HCT116 (cell line): Measurements from ENCODE around the gene ZBTB38. TPM values are rescaled to one million over a fixed set of nuclear protein-coding genes. Genes with fewer than 3 reads are reported as not detected.

Experiments used
- ATAC-seq: fragments of 200-7000 bp; cut with Tn5 transposase; 2 replicates; pipeline ENCODE4 v1.9.1; 2020; ENCODE audit warnings: mild to moderate bottlenecking, moderate library complexity
- BruUV-seq: library from RNA; stranded (reverse); fragments of 400-500 nt; replicated peaks from 2 replicates; lab custom pipeline; 2021; lab: Mats Ljungman, UMichigan
- CTCF ChIA-PET: fragments of 300-600 bp; sonication (Branson Sonifier 250); formaldehyde crosslinking; loops from one replicate; lab custom pipeline; 2021; ENCODE audit warnings: antibody characterized with exemption; lab: Charles Lee
- POLR2A ChIA-PET: fragments of 300-600, 350-600 bp; sonication (Branson Sonifier 250); formaldehyde crosslinking; loops from one replicate; lab custom pipeline; 2021; ENCODE audit warnings: antibody characterized with exemption; lab: Charles Lee
- RAD21 ChIA-PET, 2 experiments: fragments of 300-600 bp; sonication (Branson Sonifier 250); formaldehyde crosslinking; loops; one replicate each; lab custom pipeline; 2023; ENCODE audit warnings: low total read pairs in 2 of 2; ENCODE audit not compliant: uncharacterized antibody in 2 of 2, unreplicated experiment in 2 of 2, low non-redundant PET in 1 of 2; lab: Charles Lee
- DNase-seq: peaks from one replicate; pipeline ENCODE4 v3.0.0-alpha.2; 2010; ENCODE audit warnings: low read depth, low spot score
- H2AFZ ChIP-seq: fragments of 200-600 bp; shearing (Covaris generic), sonication (generic); 2 replicates; pipeline ENCODE4 v1.6.1; 2017; ENCODE audit warnings: low read depth, mixed run types, mixed read lengths, antibody characterized with exemption, low read length; ENCODE audit not compliant: poor library complexity, severe bottlenecking
- H3K27ac ChIP-seq: 2 replicates; pipeline ENCODE4 v1.5.1; 2012; ENCODE audit warnings: low read depth, low read length
- H3K27me3 ChIP-seq: fragments of 200-600 bp; sonication (generic); 2 replicates; pipeline ENCODE4 v1.6.1; 2016; ENCODE audit warnings: mixed run types, low read length, mixed read lengths; ENCODE audit not compliant: insufficient read depth
- H3K36me3 ChIP-seq, 2 experiments: fragments of 200-500 bp in 1 of 2; fragments of 200-600 bp in 1 of 2; sonication (Bioruptor generic) in 1 of 2; sonication (generic) in 1 of 2; 2 replicates each; pipeline versions ENCODE4 v1.5.1 to v1.6.1; 2014 to 2016; ENCODE audit warnings: low read length in 2 of 2, inconsistent platforms in 1 of 2, mixed read lengths in 1 of 2, mixed run types in 1 of 2; ENCODE audit not compliant: insufficient read depth in 2 of 2, control insufficient read depth in 1 of 2
- H3K4me1 ChIP-seq, 2 experiments: fragments of 200-600 bp in 1 of 2; sonication (generic) in 1 of 2; 2 replicates each; pipeline versions ENCODE4 v1.5.1 to v1.6.1; 2012 to 2017; ENCODE audit warnings: low read length in 2 of 2, inconsistent platforms in 1 of 2, mild to moderate bottlenecking in 1 of 2, mixed read lengths in 1 of 2, mixed run types in 1 of 2, moderate library complexity in 1 of 2; ENCODE audit not compliant: insufficient read depth in 2 of 2, control insufficient read depth in 1 of 2
- H3K4me2 ChIP-seq: fragments of 200-600 bp; sonication (generic); 2 replicates; pipeline ENCODE4 v1.6.1; 2017; ENCODE audit warnings: mixed run types, low read length, mixed read lengths
- H3K4me3 ChIP-seq, 2 experiments: fragments of 200-600 bp in 1 of 2; sonication (generic) in 1 of 2; replicated peaks in 1 of 2; 2 replicates each; pipeline ENCODE4 v1.5.1; 2011 to 2016; ENCODE audit warnings: low read length in 2 of 2, control low read depth in 1 of 2, low read depth in 1 of 2, mild to moderate bottlenecking in 1 of 2, mixed read lengths in 1 of 2, mixed run types in 1 of 2
- H3K79me2 ChIP-seq: fragments of 200-600 bp; sonication (generic); 2 replicates; pipeline ENCODE4 v1.6.1; 2017; ENCODE audit warnings: mild to moderate bottlenecking, mixed run types, low read length, moderate library complexity, mixed read lengths; ENCODE audit not compliant: insufficient read depth
- H3K9ac ChIP-seq: fragments of 200-600 bp; sonication (generic); 2 replicates; pipeline ENCODE4 v1.6.1; 2016; ENCODE audit warnings: low read length, mixed read lengths
- H3K9me2 ChIP-seq: fragments of 200-600 bp; sonication (generic), shearing (Covaris generic); 2 replicates; pipeline ENCODE4 v1.6.1; 2017; ENCODE audit warnings: mixed run types, mild to moderate bottlenecking, moderate library complexity; ENCODE audit not compliant: insufficient read depth
- H3K9me3 ChIP-seq, 2 experiments: fragments of 200-500 bp in 1 of 2; fragments of 200-600 bp in 1 of 2; sonication (Bioruptor generic) in 1 of 2; sonication (generic) in 1 of 2; 2 replicates each; pipeline ENCODE4 v1.6.1; 2014 to 2017; ENCODE audit warnings: low read length in 2 of 2, mixed read lengths in 2 of 2, inconsistent platforms in 1 of 2, low read depth in 1 of 2, mild to moderate bottlenecking in 1 of 2, mixed run types in 1 of 2, moderate library complexity in 1 of 2; ENCODE audit not compliant: control insufficient read depth in 1 of 2, insufficient read depth in 1 of 2
- H4K20me1 ChIP-seq: fragments of 200-600 bp; sonication (generic), shearing (Covaris generic); 2 replicates; pipeline ENCODE4 v1.6.1; 2017; ENCODE audit warnings: mixed run types, mild to moderate bottlenecking, moderate library complexity; ENCODE audit not compliant: insufficient read depth
- FOSL1 ChIP-seq: IDR thresholded peaks from 2 replicates; pipeline ENCODE4 v1.6.1; 2012; ENCODE audit warnings: low read depth
- POLR2A ChIP-seq: IDR thresholded peaks from 2 replicates; pipeline ENCODE4 v1.7.0; 2011; ENCODE audit warnings: borderline replicate concordance; ENCODE audit not compliant: insufficient read depth, insufficient read length; ENCODE audit errors: extremely low read depth
- POLR2AphosphoS5 ChIP-seq: IDR thresholded peaks from 2 replicates; pipeline ENCODE4 v1.6.1; 2011; ENCODE audit warnings: mild to moderate bottlenecking, low read depth, low read length, moderate library complexity
- RAD21 ChIP-seq: IDR thresholded peaks from 2 replicates; pipeline ENCODE4 v1.6.1; 2012; ENCODE audit warnings: low read depth, mild to moderate bottlenecking
- REST ChIP-seq: IDR thresholded peaks from 2 replicates; pipeline ENCODE4 v1.6.1; 2012; ENCODE audit warnings: low read depth
- SIN3A ChIP-seq: IDR thresholded peaks from 2 replicates; pipeline ENCODE4 v1.6.1; 2012; ENCODE audit warnings: low read depth
- SRF ChIP-seq: IDR thresholded peaks from 2 replicates; pipeline ENCODE4 v1.6.1; 2012; ENCODE audit warnings: low read depth
- TCF7L2 ChIP-seq: IDR thresholded peaks from 2 replicates; pipeline ENCODE4 v1.7.0; 2011; ENCODE audit warnings: borderline replicate concordance, inconsistent platforms; ENCODE audit not compliant: insufficient read depth, insufficient read length; ENCODE audit errors: extremely low read depth
- ZBTB33 ChIP-seq: IDR thresholded peaks from 2 replicates; pipeline ENCODE4 v1.6.1; 2011; ENCODE audit warnings: mild to moderate bottlenecking, low read length, moderate library complexity; ENCODE audit not compliant: insufficient replicate concordance; ENCODE audit errors: extremely low read depth
- ZFX ChIP-seq: fragments of 450-650 bp; IDR thresholded peaks from 2 replicates; pipeline ENCODE4 v1.6.1; 2017
- intact Hi-C: fragments of 100-400 bp; cut with micrococcal nuclease; formaldehyde crosslinking; loops from 2 replicates; pipeline ENCODE4 v1.10.0; 2022
- total RNA-seq: library from RNA; stranded (reverse); gene quantifications from one replicate; pipeline ENCODE4 v1.2.1, GENCODE V29; 2021; ENCODE audit not compliant: unreplicated experiment

Gene ZBTB38
- total RNA-seq, 1 experiment from 2014 or later, result 33.5 TPM

- ATAC-seq, result no peak
- BruUV-seq, result no TSS peak
- H3K4me3 ChIP-seq, result no peak overlapping the region
Observed at GRCh38 chr3:141341536-141341935, 26.8 kb upstream of the ZBTB38 start.

More at GRCh38 chr3:141341536-141341935, 26.8 kb upstream of the ZBTB38 start:
- CTCF ChIA-PET, result no interaction called here
- Histone ChIP-seq H2AFZ (no peak overlapping the region), H3K9me3 (no peaks in the 10 kb centered on the region), H3K27me3 (no peaks in the 10 kb centered on the region), H3K4me1 (no peaks in the 10 kb centered on the region), H3K9me2 (no peaks in the 10 kb centered on the region), H3K79me2 (no peaks in the 10 kb centered on the region), H3K36me3 (no peaks in the 10 kb centered on the region), H3K4me2 (no peak overlapping the region), H3K9ac (no peak overlapping the region), H4K20me1 (no peaks in the 10 kb centered on the region), H3K27ac (no peak overlapping the region)
- TF ChIP-seq FOSL1 (no peak), SIN3A (no peak), POLR2A (no peak), REST (no peak), ZFX (no peak), ZBTB33 (no peak), TCF7L2 (no peak), POLR2AphosphoS5 (no peak), RAD21 (no peak), SRF (no peak)
- DNase-seq, result no peak
- RAD21 ChIA-PET, result no interaction called here
- POLR2A ChIA-PET, result no interaction called here
- intact Hi-C loops, result no loop called here
